Measurements from ENCODE around the gene SIRT1. TPM values are rescaled to one million over a fixed set of nuclear protein-coding genes. Genes with fewer than 3 reads are reported as not detected.

The SIRT1 gene
- total and polyA plus RNA-seq, 2 of the 4 experiments (the other 2 are of a cell fraction): 9.5 to 12.9 TPM

- TF ChIP-seq FOS (IDR thresholded peaks at IDR 0.05; ENCODE audit: low read depth, low read length): no peak
- no peak for TF ChIP-seq MXI1 (IDR thresholded peaks at IDR 0.05; ENCODE audit: borderline replicate concordance, low read depth, low read length)
- TF ChIP-seq RAD21 (IDR thresholded peaks at IDR 0.05; ENCODE audit: low read length): no peak
- TF ChIP-seq SMC3 (IDR thresholded peaks at IDR 0.05; ENCODE audit: low read depth, low read length): no peak
- Histone ChIP-seq H3K36me3 (ENCODE audit: control insufficient read depth, insufficient read depth, low read length) (peaks cover 30% of the 10 kb centered on the region), H3K9me1 (ENCODE audit: insufficient read depth, low read length) (no peaks in the 10 kb centered on the region), H2AK9ac (replicated peaks; ENCODE audit: low read depth, low read length, poor library complexity) (no peak overlapping the region), H2BK20ac (ENCODE audit: low read depth, low read length) (no peak overlapping the region), H3K14ac (replicated peaks; ENCODE audit: low read depth, low read length) (no peak overlapping the region), H2AFZ (replicated peaks; ENCODE audit: low read length, poor library complexity) (no peak overlapping the region), H2BK120ac (ENCODE audit: low read depth, low read length) (no peak overlapping the region), H3K27me3 (ENCODE audit: control insufficient read depth, insufficient read depth, low read length) (no peaks in the 10 kb centered on the region), H4K20me1 (ENCODE audit: insufficient read depth, low read length) (no peaks in the 10 kb centered on the region), H4K8ac (ENCODE audit: low read depth in 2 of 2, low read length in 2 of 2) (no peak overlapping the region; a peak in 1 of 4 replicates), H2BK15ac (ENCODE audit: low read depth, low read length) (no peak overlapping the region), H4K5ac (ENCODE audit: low read depth, low read length) (no peak overlapping the region), H3K23ac (ENCODE audit: low read depth, low read length) (no peak overlapping the region), H3K4me3 (ENCODE audit: insufficient read depth, low read depth, low read length) (no peak overlapping the region), H3K79me1 (ENCODE audit: low read depth in 1 of 2, low read length in 2 of 2) (peaks cover 7 to 10% of the 10 kb centered on the region in 2 experiments; a peak in 1 of 4 replicates), H3K4me2 (ENCODE audit: low read depth, low read length) (no peak overlapping the region), H3K4me1 (ENCODE audit: control insufficient read depth, insufficient read depth, low read length) (no peaks in the 10 kb centered on the region), H3K9me3 (ENCODE audit: control insufficient read depth, insufficient read depth, low read length) (no peaks in the 10 kb centered on the region), H3K9ac (ENCODE audit: low read depth, low read length) (no peak overlapping the region), H2AK5ac (ENCODE audit: low read depth, low read length) (no peak overlapping the region), H3K18ac (ENCODE audit: low read depth, low read length) (no peak overlapping the region), H4K91ac (ENCODE audit: insufficient read depth, low read depth, low read length) (no peak overlapping the region), H3K4ac (ENCODE audit: low read depth, low read length) (no peak overlapping the region), H2BK5ac (ENCODE audit: low read depth, low read length, poor library complexity, severe bottlenecking) (no peak overlapping the region), H3K27ac (ENCODE audit: insufficient read depth, low read length) (no peak overlapping the region), H3K56ac (ENCODE audit: extremely low read depth, insufficient read depth, low read length) (no peak overlapping the region)
- dilution Hi-C loops (cut with HindIII; ENCODE audit: low sequenced_read_pairs, unreplicated experiment): no loop called here
- whole genome bisulfite sequencing, 2 experiments (ENCODE audit: extremely low coverage in 2 of 2, insufficient read length in 1 of 2): 80% methylated on average over 1 of the region's 9 CpGs; no CpG with 5 or more reads in 1 of the 2 experiments
- BruUV-seq (replicated peaks): no TSS peak
- no peak for ATAC-seq (ENCODE audit: low read depth)
- intact Hi-C loops (cut with micrococcal nuclease): no loop called here
- ChIA-PET POLR2A (ENCODE audit: unreplicated experiment) (no interaction called here), CTCF (no interaction called here)
- in situ Hi-C loops (cut with MboI; ENCODE audit: low sequenced_read_pairs): no loop called here
- DNase-seq: no peak
Observed at GRCh38 chr10:67935223-67935622, 50.8 kb downstream of the SIRT1 start.
